C4-2B (cell line): ENCODE measurements around the gene NDUFB10.

Experiments
- H3K27ac ChIP-seq: fragments of 450-650 bp; 2 replicates; pipeline ENCODE4 v1.5.1; 2017
- CTCF ChIP-seq: fragments of 450-650 bp; conservative IDR thresholded peaks from 2 replicates; pipeline ENCODE4 v1.5.1; 2017; ENCODE audit warnings: mild to moderate bottlenecking
- ZFX ChIP-seq: fragments of 450-650 bp; IDR thresholded peaks from 2 replicates; pipeline ENCODE4 v1.6.1; 2017

The NDUFB10 gene

GRCh38 chr16:1998360-1998835, 39.1 kb downstream of the NDUFB10 start:
- TF ChIP-seq CTCF (no peak), ZFX (no peak)
- no peak overlapping the region for H3K27ac ChIP-seq

GRCh38 chr16:1998852-1999801, 39.8 kb downstream of the NDUFB10 start:
- no peak overlapping the region for H3K27ac ChIP-seq
- no peak for TF ChIP-seq CTCF
- TF ChIP-seq ZFX: no peak

GRCh38 chr16:1999866-2000514, 40.7 kb downstream of the NDUFB10 start:
- TF ChIP-seq ZFX (no peak), CTCF (no peak)
- H3K27ac ChIP-seq: no peak overlapping the region

GRCh38 chr16:2001035-2001434, 41.7 kb downstream of the NDUFB10 start:
- no peak overlapping the region for H3K27ac ChIP-seq
- no peak for TF ChIP-seq ZFX

GRCh38 chr16:2001456-2002355, 42.4 kb downstream of the NDUFB10 start:
- H3K27ac ChIP-seq: no peak overlapping the region

GRCh38 chr16:2002406-2003230, 43.3 kb downstream of the NDUFB10 start:
- no peak for TF ChIP-seq ZFX
- no peak for TF ChIP-seq CTCF
- no peak overlapping the region for H3K27ac ChIP-seq

More at GRCh38 chr16:2001456-2002355, 42.4 kb downstream of the NDUFB10 start:
- TF ChIP-seq ZFX: no peak
- TF ChIP-seq CTCF: no peak
